ENCODE results near the gene SRMS. TPM values are rescaled to one million over a fixed set of nuclear protein-coding genes. Genes with fewer than 3 reads are reported as not detected.

The SRMS gene
- total and polyA plus RNA-seq, 2 donors from 2014 or later = 0.38 TPM; not detected in 1

DNA sequence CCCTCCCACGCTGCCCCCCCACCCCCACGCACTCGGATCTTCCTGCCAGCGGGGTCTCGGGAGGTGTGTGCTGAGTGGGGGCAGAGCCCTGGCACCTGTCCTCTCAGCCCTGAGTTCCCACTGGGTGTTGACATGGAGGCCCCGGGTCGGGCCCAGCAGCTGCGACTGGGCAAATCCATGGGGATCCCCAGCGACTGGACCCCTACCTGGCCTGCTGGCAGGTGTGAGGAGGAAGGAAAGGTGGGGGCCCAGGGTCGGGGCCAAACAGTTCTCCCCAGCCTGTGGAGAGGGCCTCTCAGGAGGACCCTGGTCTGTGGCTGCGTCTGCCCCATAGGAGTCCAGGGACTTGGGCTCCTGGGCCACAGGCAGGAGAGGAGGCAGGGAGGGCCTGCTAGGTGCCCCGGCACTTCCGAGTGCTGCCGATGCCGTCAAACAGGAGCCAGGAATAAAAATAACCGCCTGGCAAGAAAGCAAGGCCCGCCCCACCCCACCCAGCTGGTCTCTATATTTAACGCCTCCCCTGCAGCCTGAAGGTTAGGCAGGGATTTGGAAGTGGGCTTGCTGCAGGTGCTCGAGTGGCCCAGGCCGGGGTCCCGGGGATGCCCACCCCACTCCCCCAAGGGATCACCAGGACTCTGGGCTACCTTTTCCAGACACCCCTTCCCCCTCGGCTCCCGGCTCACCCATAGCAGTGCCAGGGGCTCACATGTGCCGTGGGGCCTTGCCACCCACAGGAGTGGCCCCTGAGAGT, 47.2 kb downstream of the SRMS start:
- FAIRE-seq (no peak), DNase-seq (peak in 2 of 5 donors; percentile 60 to 70)
- no peak overlapping the region for H3K9ac ChIP-seq (ENCODE audit: low read length in 3 of 3)
- TF ChIP-seq, protein P1, sequence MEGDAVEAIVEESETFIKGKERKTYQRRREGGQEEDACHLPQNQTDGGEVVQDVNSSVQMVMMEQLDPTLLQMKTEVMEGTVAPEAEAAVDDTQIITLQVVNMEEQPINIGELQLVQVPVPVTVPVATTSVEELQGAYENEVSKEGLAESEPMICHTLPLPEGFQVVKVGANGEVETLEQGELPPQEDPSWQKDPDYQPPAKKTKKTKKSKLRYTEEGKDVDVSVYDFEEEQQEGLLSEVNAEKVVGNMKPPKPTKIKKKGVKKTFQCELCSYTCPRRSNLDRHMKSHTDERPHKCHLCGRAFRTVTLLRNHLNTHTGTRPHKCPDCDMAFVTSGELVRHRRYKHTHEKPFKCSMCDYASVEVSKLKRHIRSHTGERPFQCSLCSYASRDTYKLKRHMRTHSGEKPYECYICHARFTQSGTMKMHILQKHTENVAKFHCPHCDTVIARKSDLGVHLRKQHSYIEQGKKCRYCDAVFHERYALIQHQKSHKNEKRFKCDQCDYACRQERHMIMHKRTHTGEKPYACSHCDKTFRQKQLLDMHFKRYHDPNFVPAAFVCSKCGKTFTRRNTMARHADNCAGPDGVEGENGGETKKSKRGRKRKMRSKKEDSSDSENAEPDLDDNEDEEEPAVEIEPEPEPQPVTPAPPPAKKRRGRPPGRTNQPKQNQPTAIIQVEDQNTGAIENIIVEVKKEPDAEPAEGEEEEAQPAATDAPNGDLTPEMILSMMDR (IDR thresholded peaks at IDR 0.05; ENCODE audit: borderline replicate concordance, extremely low read depth, insufficient read depth) = no peak
- peaks cover 0 to 10% (median 0%) of the 10 kb centered on the region in 3 donors for H3K9me3 ChIP-seq (ENCODE audit: control insufficient read depth in 2 of 3, insufficient read depth in 1 of 3, low read length in 3 of 3)
- H3K27me3 ChIP-seq (ENCODE audit: control insufficient read depth, insufficient read depth, low read length) = peaks cover 2% of the 10 kb centered on the region
- H3K4me3 ChIP-seq (ENCODE audit: low read length in 3 of 3) = no peak overlapping the region
- H3K4me1 ChIP-seq (ENCODE audit: control insufficient read depth in 2 of 3, insufficient read depth in 2 of 3, low read depth in 1 of 3, low read length in 3 of 3) = peaks cover 0 to 2% (median 0%) of the 10 kb centered on the region in 3 donors
- no peak overlapping the region for H3K27ac ChIP-seq (ENCODE audit: low read depth in 2 of 2, low read length in 2 of 2)
- H3K36me3 ChIP-seq (ENCODE audit: control insufficient read depth in 2 of 3, insufficient read depth in 3 of 3, low read length in 3 of 3) = no peaks in the 10 kb centered on the region
- intact Hi-C loops (cut with DNase I) = no loop called here

DNA sequence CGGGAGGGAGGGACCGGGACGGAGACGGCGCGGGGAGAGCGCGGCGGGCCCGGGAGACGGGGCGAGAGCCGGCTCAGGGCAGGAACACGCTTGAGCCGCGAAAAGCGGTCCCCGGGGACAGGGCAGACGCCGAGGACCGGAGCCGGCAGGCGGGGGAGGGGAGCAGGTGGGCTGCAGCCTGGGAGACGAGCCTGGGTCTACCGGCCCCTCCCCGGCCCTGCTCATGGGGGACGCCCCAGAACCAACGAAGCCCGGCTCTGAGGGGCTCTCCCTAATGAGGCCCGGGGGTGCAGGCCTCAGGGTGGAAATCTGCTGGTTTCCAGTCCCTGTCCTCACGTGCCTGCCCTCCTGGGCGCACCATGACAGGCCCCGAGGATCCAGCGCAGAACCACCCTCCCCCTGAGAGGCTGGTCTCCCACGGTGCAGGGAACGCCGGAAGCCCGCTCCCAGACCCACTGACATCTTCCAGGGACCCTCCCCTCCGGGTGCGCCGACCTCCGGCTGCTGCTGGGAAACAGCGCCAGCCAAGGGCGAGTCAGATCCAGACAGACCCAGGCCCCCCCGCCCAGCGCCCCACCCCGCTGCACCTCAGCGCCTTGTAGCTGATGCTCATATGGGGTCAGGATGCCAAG, 48.1 kb downstream of the SRMS start:
- TF ChIP-seq, protein P1 (IDR thresholded peaks at IDR 0.05; ENCODE audit: borderline replicate concordance, extremely low read depth, insufficient read depth) = no peak
- H3K27ac ChIP-seq (ENCODE audit: low read depth in 2 of 2, low read length in 2 of 2) = no peak overlapping the region
- H3K36me3 ChIP-seq (ENCODE audit: control insufficient read depth in 2 of 3, insufficient read depth in 3 of 3, low read length in 3 of 3) = no peaks in the 10 kb centered on the region
- H3K4me3 ChIP-seq (ENCODE audit: low read length in 3 of 3) = no peak overlapping the region
- H3K27me3 ChIP-seq (ENCODE audit: control insufficient read depth, insufficient read depth, low read length) = peaks cover 2% of the 10 kb centered on the region
- DNase-seq (peak in 3 of 5 donors; percentile 22 to 79 (median 78)), FAIRE-seq (no peak)
- H3K9ac ChIP-seq (ENCODE audit: low read length in 3 of 3) = no peak overlapping the region
- H3K9me3 ChIP-seq (ENCODE audit: control insufficient read depth in 2 of 3, insufficient read depth in 1 of 3, low read length in 3 of 3) = peaks cover 0 to under 1% (median 0%) of the 10 kb centered on the region in 3 donors
- H3K4me1 ChIP-seq (ENCODE audit: control insufficient read depth in 2 of 3, insufficient read depth in 2 of 3, low read depth in 1 of 3, low read length in 3 of 3) = peaks cover 0 to 2% (median 0%) of the 10 kb centered on the region in 3 donors
- intact Hi-C loops (cut with DNase I) = no loop called here

DNA sequence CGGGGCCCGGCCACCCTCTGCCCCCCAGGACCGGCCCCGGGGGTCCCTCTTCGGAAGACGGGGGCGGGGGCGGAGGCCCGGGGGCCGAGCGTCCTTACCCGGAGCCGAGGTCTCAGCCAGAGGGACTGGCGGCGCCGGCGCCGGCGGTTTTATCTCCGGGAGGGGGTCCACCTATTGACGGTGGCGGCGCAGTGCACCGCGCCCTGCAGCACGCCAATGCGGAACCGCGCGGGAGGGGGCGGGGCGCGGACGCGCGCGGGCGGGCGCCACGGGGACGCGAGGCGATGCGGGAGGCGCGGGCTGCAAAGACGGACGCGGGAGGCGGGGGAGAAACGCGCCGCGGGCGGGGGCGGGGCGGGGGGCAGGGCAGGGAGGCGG, 48.6 kb downstream of the SRMS start, which contains the start of gene EEF1A2:
EEF1A2 (minus strand) TSS at position 124 of the 378 bp plus-strand sequence. CDS start 1,320 bp downstream, outside the sequence.
- Histone ChIP-seq H3K27ac (ENCODE audit: low read depth in 2 of 2, low read length in 2 of 2) (no peak within 1 kb of the TSS), H3K4me1 (ENCODE audit: control insufficient read depth in 2 of 3, insufficient read depth in 2 of 3, low read depth in 1 of 3, low read length in 3 of 3) (peaks cover 0 to 2% (median 0%) of the 10 kb centered on the region in 3 donors), H3K9ac (ENCODE audit: low read length in 3 of 3) (no peak within 1 kb of the TSS), H3K4me3 (ENCODE audit: low read length in 3 of 3) (no peak within 1 kb of the TSS), H3K27me3 (ENCODE audit: control insufficient read depth, insufficient read depth, low read length) (peaks cover 2% of the 10 kb centered on the region), H3K36me3 (ENCODE audit: control insufficient read depth in 2 of 3, insufficient read depth in 3 of 3, low read length in 3 of 3) (no peaks in the 10 kb centered on the region), H3K9me3 (ENCODE audit: control insufficient read depth in 2 of 3, insufficient read depth in 1 of 3, low read length in 3 of 3) (no peaks in the 10 kb centered on the region)
- TF ChIP-seq, protein P1 (IDR thresholded peaks at IDR 0.05; ENCODE audit: borderline replicate concordance, extremely low read depth, insufficient read depth) = no peak
- DNase-seq (peak in 2 of 5 donors; percentile 70 to 80), FAIRE-seq (no peak)
- intact Hi-C loops (cut with DNase I) = no loop called here
